ENCODE results near the gene GLI3.

- TF ChIP-seq, protein P1, sequence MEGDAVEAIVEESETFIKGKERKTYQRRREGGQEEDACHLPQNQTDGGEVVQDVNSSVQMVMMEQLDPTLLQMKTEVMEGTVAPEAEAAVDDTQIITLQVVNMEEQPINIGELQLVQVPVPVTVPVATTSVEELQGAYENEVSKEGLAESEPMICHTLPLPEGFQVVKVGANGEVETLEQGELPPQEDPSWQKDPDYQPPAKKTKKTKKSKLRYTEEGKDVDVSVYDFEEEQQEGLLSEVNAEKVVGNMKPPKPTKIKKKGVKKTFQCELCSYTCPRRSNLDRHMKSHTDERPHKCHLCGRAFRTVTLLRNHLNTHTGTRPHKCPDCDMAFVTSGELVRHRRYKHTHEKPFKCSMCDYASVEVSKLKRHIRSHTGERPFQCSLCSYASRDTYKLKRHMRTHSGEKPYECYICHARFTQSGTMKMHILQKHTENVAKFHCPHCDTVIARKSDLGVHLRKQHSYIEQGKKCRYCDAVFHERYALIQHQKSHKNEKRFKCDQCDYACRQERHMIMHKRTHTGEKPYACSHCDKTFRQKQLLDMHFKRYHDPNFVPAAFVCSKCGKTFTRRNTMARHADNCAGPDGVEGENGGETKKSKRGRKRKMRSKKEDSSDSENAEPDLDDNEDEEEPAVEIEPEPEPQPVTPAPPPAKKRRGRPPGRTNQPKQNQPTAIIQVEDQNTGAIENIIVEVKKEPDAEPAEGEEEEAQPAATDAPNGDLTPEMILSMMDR (IDR thresholded peaks at IDR 0.05) = no peak
- TF ChIP-seq ZFX (IDR thresholded peaks at IDR 0.05; ENCODE audit: borderline replicate concordance) = no peak
Measured at GRCh38 chr7:42203336-42203735, 33.7 kb downstream of the GLI3 start.

All from 22Rv1 (cell line).